NCI-H1105 treated with DMSO at 0.1 percent for 48 hours (cell line): ENCODE measurements around the gene SUOX.
"Not testable (repeated sequence)": the region's sequence is repeated elsewhere in the genome, so short reads cannot be mapped to it uniquely, and the experiment has no call there.

ENCODE experiments used
- DNase-seq: peaks from one replicate; lab custom pipeline; 2025; lab: John Stamatoyannopoulos, UW

SUOX gene

DNA sequence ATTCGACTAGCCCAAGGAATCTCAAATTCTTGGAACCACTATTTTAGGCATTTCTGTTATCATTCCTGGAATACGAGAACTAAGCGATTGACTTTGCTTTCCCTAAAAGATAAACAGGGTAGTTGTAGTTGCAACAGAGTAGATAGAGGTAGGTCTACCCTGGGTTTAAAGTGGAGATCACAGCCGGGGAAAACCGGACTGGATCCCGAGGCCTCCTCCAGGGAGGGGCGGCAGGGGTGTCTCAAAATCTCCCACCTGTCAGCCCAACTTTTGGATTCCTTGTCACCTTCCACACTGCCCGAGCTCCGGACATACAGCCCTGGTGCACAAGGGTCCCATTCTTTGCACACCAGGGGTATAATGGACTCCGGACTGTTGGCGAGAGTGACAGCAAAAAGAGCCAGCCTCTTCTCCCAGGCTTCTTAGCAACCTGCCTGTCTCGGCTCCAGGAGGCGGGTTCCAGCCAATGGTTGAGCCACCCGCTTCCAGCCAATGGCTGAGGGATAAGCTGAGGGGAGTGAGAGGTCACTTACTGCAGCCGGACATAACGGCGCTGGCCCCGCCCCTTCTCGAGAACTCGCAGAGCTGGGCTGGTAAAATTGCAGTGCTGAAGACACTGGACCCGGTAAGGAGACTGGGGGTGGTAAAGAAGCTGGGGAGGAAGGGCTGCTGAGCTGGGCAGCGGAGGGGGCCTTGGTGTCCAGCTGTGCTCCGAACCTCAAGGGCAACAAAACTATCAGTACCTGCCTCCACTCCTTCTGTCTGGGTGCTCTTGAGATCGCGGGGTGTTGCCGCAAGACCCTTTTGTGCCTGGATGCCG lies at the start of gene SUOX:
Gene SUOX (plus strand): TSS at position 562 of the 820 bp plus-strand sequence. CDS start 4,946 bp downstream, outside the sequence.
- DNase-seq, result peak; percentile 74

DNA sequence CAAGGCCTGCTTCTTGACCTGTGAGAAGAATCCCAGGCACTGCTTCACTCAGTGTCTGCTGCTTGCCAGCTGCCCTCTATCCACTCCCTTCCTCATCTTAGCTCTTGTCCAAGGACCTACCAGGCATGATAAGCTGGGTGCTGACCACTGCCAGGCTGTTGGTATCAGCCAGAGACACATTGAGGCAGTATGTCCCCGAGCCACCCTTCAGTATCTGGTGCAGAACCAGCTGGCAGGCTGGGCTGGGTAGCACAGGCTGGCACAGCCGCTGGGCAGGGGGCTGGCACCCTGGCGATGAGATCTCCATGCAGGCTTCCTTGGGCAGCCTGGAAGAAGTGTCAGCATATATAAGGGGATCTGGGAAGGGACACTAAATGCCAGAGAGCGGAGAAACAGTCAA lies 41.7 kb upstream of the SUOX start:
- DNase-seq, result no peak

DNA sequence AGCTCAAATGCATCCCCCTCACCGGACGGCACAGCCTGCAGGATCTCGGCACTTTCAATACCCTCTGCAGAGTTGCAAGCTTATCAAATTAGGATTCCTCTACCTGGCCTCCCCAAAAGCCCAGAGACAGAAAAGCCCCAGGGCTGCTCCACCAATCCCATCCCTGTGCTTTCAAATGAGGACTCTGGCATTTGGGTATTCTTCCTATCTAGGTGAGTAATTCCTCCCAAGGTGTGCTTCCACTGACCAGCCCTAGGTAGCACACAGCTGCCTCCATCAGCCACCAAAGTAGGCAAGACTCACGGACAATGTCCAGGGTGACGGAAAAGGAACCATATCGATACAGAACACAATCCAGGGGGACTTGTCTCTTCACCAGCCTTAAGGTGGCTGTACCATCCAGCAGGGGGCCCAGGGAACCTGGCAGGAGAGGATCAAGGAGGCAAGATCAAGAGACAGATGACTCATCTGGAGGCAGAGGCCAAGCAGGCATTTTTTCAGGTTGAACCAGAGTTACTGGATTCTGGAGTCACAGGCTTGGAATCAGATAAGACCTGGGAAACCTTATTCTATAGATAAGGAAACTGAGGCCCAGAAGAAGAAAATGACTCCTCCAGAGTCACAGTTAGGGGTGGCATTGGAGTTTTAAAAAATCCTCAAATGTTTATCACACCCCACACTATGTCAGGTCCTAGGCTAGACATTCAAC lies 41.1 kb upstream of the SUOX start:
- no peak for DNase-seq

DNA sequence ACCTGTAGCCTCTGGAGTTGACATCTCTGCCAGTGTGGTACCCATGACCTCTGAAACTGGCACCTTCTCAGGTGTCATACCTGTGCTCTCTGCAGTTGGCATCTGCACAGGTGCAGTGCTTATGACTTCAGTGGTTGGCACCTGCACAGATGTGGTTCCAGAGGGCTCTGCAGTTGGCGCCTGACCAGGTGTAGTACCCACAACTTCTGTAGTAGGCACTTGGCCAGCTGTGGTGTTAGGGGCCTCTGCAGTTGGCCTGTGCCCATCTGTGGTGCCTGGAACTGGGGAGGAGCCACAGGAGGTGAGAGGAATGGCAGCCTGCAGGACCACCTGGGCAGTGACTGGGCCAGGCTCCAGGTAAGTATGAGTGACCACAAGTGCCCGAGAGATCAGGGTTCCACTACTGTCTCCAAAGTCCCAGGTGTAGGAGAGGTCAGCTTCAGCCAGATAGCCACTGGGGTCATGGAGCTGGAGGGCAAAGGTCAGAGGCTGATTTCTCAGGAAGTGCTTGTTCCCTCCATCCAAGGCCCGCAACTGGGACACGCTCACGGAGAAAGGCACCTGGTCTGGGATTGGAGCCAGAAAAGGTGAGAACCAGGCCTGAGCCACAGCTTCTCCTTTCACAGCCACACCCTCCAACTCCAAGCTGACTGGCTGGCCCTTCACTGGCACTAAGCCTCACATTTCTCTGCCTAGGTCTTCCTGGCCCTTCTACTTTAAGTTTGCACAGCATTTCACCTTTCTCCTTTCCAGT lies 39.8 kb upstream of the SUOX start:
- DNase-seq, result no peak

DNA sequence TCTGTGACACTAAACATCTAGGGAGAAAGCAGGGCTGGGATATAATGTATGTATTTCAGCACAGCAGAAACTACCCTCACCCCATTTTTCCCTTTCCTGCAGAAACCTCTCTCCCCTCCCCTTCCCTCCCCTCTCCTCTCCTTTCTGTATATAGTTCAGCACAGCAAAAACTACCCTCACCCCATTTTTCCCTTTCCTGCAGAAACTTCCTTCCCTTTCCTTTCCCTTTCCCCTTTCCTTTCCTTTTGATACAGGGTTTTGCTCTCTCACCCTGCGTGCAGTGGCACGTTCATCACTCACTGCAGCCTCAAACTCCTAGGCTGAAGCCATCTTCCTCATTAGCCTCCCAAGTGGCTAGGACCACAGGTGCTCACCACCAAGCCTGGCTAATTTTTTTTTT lies 33.3 kb upstream of the SUOX start:
- DNase-seq, result no peak

DNA sequence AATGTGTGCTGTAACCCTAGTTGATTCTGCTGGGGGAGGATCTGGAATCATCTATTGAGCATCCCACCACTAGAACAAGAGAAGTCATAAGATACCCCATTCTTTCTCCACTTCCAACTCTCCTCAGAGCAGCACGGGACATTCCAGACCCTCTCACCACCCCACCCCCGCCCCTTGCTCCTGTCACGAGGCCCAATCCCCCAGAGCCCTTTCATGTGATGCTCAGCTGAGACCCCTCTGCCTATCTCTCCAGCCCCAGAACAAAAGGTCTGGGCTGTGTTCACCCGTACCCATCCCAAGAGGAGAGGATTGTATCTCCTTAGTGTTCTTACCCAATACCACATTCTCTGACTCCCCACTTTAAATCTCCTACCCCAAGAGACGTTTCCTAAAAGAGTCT lies 31.8 kb upstream of the SUOX start:
- no peak for DNase-seq

DNA sequence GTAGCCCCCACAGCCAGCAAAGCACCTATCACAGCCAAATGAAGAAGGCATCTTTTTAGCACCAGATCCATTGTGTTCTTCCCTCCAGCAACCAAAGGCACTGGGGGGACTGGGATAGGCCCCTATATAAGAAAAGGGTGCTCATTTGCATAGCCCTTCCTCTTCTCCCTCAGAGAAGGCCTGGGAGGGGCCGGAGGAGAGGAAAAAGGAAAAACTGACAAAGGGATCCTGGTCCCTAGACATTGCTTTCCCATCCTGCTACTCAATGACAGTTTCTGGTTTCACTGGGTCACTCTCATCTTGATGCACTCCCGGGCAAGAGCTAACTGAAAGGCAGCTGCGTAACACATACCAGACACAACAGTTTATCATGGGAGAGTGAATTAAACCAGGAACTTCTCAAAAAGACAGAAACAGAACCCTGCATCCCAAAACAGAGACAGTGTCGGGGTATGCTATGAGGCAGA lies 31.1 kb upstream of the SUOX start, which contains the start of gene PMEL:
Gene PMEL (minus strand): TSS at position 102 of the 467 bp plus-strand sequence. CDS start 31 bp downstream, at position 71.
- no peak for DNase-seq

DNA sequence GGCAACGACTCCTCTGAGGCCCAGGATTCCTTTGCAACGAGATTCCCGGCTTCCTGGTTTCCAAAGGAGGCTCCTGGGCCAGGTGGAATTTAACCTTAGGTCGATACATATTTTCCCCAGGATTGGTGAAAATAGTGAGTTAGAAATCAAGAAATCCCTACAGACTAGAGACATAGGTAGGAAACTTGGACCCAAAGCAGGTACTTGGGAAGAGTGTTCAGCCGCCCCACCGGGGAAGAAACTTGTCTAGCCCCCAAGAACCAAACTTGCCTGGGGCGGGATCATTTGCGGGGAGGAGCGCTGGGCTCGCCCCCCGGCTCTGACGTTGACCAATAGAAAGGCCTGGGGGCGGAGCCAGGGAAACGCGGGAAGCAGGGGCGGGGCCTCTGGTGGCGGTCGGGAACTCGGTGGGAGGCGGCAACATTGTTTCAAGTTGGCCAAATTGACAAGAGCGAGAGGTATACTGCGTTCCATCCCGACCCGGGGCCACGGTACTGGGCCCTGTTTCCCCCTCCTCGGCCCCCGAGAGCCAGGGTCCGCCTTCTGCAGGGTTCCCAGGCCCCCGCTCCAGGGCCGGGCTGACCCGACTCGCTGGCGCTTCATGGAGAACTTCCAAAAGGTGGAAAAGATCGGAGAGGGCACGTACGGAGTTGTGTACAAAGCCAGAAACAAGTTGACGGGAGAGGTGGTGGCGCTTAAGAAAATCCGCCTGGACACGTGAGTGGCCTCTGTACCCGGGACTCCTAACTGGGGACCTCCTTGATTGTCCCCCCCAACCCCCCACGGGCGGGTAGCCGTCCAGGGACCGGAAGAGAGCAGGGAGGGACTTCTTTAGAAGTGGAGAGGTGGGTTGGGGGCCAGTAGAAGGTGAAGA lies 30.4 kb upstream of the SUOX start, which contains the start of gene CDK2:
Gene CDK2 (plus strand): TSS at position 423 of the 874 bp plus-strand sequence. CDS start 179 bp downstream, at position 602.
- DNase-seq, result peak; percentile 68

DNA sequence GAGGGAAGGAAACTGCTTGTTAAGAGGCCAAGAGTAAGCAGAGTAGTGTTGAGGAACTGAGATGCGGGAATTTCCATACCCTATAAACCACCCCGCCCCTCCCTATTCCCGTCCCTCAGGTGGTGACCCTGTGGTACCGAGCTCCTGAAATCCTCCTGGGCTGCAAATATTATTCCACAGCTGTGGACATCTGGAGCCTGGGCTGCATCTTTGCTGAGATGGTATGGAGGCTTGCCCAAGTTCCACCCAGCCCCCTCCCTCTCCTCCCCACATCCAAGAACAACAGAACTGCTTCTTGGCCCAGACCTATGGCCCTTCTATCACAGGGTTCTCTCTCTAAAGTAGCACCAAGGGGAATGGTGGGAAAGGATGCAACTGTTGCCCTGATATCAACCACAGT lies 27.7 kb upstream of the SUOX start:
- no peak for DNase-seq

DNA sequence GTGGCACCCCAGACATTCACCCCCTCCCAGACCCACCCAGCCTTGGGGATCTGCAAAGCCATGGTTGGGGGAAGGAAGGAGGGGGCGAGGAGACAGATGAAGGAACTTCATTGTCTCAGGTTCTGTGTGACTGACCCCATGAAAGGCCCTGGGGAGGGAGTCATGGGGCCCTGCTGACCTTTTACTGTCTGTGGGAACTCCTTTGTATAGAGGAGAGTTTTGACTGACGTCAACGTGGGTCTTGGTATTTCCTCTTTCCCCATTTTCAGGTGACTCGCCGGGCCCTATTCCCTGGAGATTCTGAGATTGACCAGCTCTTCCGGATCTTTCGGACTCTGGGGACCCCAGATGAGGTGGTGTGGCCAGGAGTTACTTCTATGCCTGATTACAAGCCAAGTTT lies 26.3 kb upstream of the SUOX start:
- DNase-seq, result no peak

DNA sequence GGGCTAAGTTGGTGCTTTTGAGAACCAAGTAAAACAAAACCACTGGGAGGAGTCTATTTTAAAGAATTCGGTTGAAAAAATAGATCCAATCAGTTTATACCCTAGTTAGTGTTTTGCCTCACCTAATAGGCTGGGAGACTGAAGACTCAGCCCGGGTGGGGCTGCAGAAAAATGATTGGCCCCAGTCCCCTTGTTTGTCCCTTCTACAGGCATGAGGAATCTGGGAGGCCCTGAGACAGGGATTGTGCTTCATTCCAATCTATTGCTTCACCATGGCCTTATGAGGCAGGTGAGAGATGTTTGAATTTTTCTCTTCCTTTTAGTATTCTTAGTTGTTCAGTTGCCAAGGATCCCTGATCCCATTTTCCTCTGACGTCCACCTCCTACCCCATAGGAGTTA lies 25.0 kb upstream of the SUOX start:
- no peak for DNase-seq

DNA sequence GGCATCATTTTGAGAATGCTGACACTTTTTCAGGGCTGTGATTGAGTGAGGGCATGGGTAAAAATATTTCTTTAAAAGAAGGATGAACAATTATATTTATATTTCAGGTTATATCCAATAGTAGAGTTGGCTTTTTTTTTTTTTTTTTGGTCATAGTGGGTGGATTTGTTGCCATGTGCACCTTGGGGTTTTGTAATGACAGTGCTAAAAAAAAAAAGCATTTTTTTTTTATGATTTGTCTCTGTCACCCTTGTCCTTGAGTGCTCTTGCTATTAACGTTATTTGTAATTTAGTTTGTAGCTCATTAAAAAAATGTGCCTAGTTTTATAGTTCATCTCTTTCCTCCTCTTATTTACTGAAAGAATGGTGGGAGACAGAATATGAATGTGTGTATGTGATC lies 24.6 kb upstream of the SUOX start:
- no peak for DNase-seq

DNA sequence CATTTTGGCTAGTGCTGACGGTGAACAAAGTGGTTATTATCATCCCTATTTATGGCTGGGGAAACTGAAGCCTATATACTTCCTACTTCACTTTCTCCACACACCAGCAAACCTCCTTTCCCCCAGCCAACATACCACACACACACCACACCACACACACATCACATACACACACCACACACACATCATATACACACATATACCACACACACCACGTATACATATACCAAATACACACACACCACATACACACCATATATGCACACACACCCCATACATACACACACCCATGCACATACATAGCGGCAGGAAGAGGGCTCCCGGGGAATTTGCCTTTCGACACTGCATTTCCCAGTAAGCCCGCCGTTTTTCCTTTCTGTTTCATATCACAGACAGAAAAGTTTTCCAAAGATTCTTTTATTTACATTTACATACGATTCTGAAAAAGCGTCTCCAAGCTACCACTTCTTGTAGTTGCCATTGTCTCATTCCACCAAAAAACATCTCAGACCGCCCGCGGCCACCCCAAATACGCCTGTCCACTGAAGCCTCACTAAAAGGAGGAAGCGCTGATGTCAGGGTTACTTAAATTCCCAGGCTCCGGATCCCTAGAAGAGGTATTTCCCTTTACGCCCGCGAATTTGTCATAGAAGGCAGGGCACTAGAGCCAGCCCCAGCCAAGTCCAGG lies 24.0 kb upstream of the SUOX start:
- peak; percentile 7 for DNase-seq

DNA sequence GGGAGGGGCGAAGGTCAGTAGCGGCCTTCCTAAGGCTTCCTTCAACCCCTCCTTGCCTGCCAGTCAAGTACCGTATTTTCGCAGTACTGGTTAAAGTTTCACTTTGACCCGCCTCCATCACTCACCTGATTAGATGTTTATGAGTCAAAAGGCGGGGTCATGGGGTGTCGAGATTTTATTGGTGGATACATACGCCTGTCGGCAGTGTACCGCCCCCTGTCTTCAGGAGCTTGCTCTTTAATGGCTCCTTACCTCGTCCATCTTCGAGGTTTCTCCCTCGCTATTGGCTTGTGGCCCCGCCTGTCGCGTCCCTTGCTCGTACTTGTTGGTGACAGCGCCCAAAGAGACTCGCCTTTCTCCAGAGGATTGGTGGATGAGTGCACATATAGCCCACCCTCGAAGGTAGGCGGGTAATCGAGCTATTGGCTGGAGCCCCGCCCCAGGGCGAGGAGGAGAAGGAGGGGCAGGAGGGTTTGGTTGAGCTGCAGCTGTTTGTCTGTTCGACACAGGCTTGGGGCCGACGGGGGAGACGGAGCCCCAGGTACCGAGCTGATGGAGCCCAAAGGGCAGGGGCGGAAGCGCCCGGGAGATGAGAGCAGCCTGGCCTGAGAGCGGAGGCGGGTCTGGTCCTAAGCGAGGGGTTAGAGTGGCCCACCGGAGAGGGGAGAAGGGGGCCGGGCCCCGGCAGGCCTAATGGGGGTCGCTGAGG lies 23.3 kb upstream of the SUOX start, which contains the start of gene RAB5B:
Gene RAB5B (plus strand): TSS at position 480 of the 709 bp plus-strand sequence. CDS start 12,883 bp downstream, outside the sequence.
- DNase-seq, result peak; percentile 100

DNA sequence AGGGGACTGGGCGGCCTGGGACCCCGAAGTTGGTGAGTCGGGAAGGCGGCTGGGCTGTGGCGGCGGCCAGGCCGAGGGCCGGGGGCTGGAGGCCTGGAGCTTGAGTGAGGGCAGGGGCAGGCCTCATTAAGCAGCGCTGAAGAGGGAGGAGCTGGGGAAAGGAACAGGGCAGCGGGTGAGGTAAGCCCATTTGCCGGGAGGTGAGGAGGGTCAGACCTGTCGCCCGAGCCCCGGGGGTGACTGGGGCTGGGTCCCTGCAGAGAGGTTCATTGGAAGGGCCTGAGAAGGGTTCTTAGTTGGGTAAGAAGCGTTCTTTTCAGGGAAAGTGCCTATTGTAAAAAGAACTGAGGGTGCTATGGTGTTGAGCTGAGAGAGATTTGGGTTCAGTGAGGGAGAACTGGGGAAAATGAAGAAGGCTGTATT lies 22.8 kb upstream of the SUOX start:
- peak; percentile 28 for DNase-seq

DNA sequence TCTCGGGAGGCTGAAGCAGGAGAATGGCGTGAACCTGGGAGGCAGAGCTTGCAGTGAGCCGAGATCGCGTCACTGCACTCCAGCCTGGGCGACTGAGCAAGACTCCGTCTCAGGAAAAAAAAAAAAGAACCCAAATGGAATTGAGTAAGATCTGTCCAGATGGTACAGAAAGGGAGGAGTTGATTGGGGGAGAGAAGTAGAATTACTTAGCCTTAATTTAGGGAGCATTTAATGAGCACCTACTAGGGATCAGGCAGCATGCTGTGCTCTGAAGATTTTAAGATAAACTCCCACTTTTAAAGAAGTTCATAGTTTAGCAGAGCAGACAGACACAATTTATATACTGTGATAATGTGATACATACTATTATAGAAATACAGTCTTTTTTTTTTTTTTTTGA lies 18.7 kb upstream of the SUOX start:
- no peak for DNase-seq

DNA sequence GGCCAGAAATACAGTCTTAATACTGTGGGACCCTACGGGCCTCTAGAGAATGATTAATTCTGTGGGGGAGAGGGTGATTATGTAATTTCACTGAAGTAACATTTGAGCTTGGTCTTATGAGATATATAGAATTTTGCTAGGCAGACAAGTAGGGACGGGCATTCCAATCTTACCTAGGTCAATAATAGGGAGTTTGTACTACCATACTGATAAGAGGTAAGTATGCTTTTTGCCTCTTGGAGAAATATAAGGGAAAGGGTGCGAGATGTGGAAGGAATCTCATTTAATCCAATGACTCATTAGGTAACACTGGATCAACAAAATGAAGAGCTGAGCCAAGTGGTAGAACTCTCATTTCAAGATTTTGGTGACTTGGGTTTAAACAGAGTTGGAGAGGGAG lies 18.0 kb upstream of the SUOX start:
- DNase-seq, result no peak

DNA sequence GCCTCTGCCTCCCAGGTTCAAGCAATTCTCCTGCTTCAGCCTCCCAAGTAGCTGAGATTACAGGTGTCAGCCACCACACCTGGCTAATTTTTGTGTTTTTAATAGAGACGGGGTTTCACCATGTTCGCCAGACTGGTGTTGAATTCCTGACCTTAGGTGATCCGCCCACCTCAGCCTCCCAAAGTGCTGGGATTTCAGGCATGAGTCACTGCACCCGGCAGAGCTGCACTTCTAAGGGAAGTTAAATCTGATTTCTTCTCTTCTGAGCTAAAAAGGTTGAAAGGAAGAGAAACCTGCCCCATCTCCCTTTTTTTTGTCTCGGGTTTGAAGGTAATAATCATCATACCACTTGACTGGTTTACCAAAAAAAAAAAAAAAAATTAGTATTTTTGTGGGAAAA lies 15.2 kb upstream of the SUOX start:
- DNase-seq, result not testable (repeated sequence)

DNA sequence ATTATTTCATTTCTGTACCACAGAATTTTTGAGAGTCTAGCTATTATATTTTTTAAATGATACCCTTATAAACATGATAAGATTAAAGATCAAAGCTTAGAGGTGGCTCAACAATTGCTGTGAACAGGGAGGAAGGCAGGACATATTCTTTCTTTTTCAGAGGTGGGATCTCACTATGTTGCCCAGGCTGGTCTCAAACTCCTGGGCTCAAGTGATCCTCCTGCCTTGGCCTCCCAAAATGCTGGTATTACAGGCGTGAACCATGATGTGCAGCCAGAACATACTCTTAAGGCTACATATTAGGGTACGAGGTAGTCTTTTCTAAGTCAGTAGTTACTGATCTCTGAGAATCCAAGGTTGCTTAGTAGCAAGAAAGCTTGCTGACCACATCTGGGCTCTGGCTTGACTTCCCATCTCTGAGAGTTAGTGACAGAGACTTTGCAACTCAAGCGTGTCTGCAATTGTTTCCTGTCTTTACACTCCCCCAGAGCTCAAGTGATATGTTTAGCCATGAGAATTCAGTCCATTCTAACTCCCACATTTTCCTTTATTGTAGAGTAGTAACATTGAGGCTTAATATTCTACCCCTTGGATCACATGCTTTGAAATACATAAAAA lies 14.6 kb upstream of the SUOX start:
- DNase-seq, result no peak
